ENCODE results near the gene SLC29A1.

GRCh38 chr6:44220913-44221290 lies 2.5 kb upstream of the SLC29A1 start:
- TF ChIP-seq CTCF (IDR thresholded peaks at IDR 0.05; ENCODE audit: poor library complexity) (no peak), EZH2 (IDR thresholded peaks at IDR 0.05; ENCODE audit: borderline replicate concordance) (no peak), EZH2phosphoT487 (IDR thresholded peaks at IDR 0.05; ENCODE audit: low read depth, severe bottlenecking, unreplicated experiment) (no peak)
